D721Med (cell line): Measurements from ENCODE around the gene ARF1.

Source experiments
- DNase-seq: peaks from one replicate; pipeline ENCODE4 v3.0.0; 2011; ENCODE audit warnings: low spot score; ENCODE audit not compliant: insufficient read length
- FAIRE-seq: peaks from 2 replicates; lab custom pipeline; 2011; peaks lifted over from hg19 to GRCh38; lab: Jason Lieb, UNC
- CTCF ChIP-seq: IDR thresholded peaks from 2 replicates; pipeline ENCODE4 v1.5.1; 2012; ENCODE audit warnings: mild to moderate bottlenecking, control low read depth; ENCODE audit not compliant: insufficient read depth; ENCODE audit errors: missing control alignments

The ARF1 gene

GRCh38 chr1:228077565-228078330 lies 4.8 kb upstream of the ARF1 start:
- no peak for FAIRE-seq
- TF ChIP-seq CTCF, result no peak

GRCh38 chr1:228079013-228079412 lies 3.5 kb upstream of the ARF1 start:
- DNase-seq (no peak), FAIRE-seq (no peak)
- no peak for TF ChIP-seq CTCF

More at GRCh38 chr1:228077565-228078330, 4.8 kb upstream of the ARF1 start:
- DNase-seq, result no peak

GRCh38 chr1:228079601-228080263 lies 2.8 kb upstream of the ARF1 start:
- FAIRE-seq (no peak), DNase-seq (no peak)
- no peak for TF ChIP-seq CTCF

GRCh38 chr1:228081144-228081543 lies 1.4 kb upstream of the ARF1 start:
- no peak for TF ChIP-seq CTCF
- no peak for DNase-seq
- FAIRE-seq, result no peak

- FAIRE-seq (no peak), DNase-seq (no peak)
Observed at GRCh38 chr1:228081578-228082213, 812 bp upstream of the ARF1 start.

More at GRCh38 chr1:228081578-228082213, 812 bp upstream of the ARF1 start:
- TF ChIP-seq CTCF, result no peak
